Stimulated activated CD8-positive, alpha-beta memory T cell treated with anti-CD3 and anti-CD28 coated beads, Interleukin-12 subunit alpha, Interleukin-12 subunit beta, amount 100 ng/mL, for 1 hour (primary cell): ENCODE data around the gene SMARCD3.

Source experiments
- DNase-seq: peaks from one replicate; pipeline ENCODE4 v3.0.0-alpha.2; 2020; ENCODE audit warnings: low read depth

Gene SMARCD3

GRCh38 chr7:151272877-151273276, 24.4 kb upstream of the SMARCD3 start:
- no peak for DNase-seq

- DNase-seq: no peak
Measured at GRCh38 chr7:151272405-151272804, 23.9 kb upstream of the SMARCD3 start.

- no peak for DNase-seq
Measured at GRCh38 chr7:151271699-151272355, 23.3 kb upstream of the SMARCD3 start.

- no peak for DNase-seq
Measured at GRCh38 chr7:151269511-151269910, 21.0 kb upstream of the SMARCD3 start.

- DNase-seq: no peak
Measured at GRCh38 chr7:151265351-151265931, 16.9 kb upstream of the SMARCD3 start.

GRCh38 chr7:151264615-151265014, 16.1 kb upstream of the SMARCD3 start:
- DNase-seq: no peak

GRCh38 chr7:151261529-151261928, 13.0 kb upstream of the SMARCD3 start:
- DNase-seq: no peak

- no peak for DNase-seq
Measured at GRCh38 chr7:151260883-151261282, 12.4 kb upstream of the SMARCD3 start.

GRCh38 chr7:151260471-151260870, 12.0 kb upstream of the SMARCD3 start:
- DNase-seq: no peak

- DNase-seq: no peak
Measured at GRCh38 chr7:151257990-151258389, 9.5 kb upstream of the SMARCD3 start.

- no peak for DNase-seq
Measured at GRCh38 chr7:151256410-151257045, 8.0 kb upstream of the SMARCD3 start.

- DNase-seq: no peak
Measured at GRCh38 chr7:151255390-151255789, 6.9 kb upstream of the SMARCD3 start.

GRCh38 chr7:151254851-151255250, 6.4 kb upstream of the SMARCD3 start:
- no peak for DNase-seq

GRCh38 chr7:151254316-151254715, 5.8 kb upstream of the SMARCD3 start:
- DNase-seq: no peak

GRCh38 chr7:151252961-151253711, 4.6 kb upstream of the SMARCD3 start:
- DNase-seq: no peak

- DNase-seq: no peak
Measured at GRCh38 chr7:151252561-151252835, 4.0 kb upstream of the SMARCD3 start.

- no peak for DNase-seq
Measured at GRCh38 chr7:151251689-151252560, 3.4 kb upstream of the SMARCD3 start.

- no peak for DNase-seq
Measured at GRCh38 chr7:151251328-151251688, 2.8 kb upstream of the SMARCD3 start.

GRCh38 chr7:151250181-151251132, 2.0 kb upstream of the SMARCD3 start:
- no peak for DNase-seq

GRCh38 chr7:151249732-151250072, 1.2 kb upstream of the SMARCD3 start:
- no peak for DNase-seq

GRCh38 chr7:151249034-151249731, 689 bp upstream of the SMARCD3 start:
- no peak for DNase-seq
